Endothelial cell of umbilical vein (primary cell): ENCODE data around the gene TSPAN17. TPM values are rescaled to one million over a fixed set of nuclear protein-coding genes. Genes with fewer than 3 reads are reported as not detected.

Experiments used
- BruUV-seq: library from RNA; stranded (reverse); fragments of 400-500 nt; replicated peaks from 2 replicates; lab custom pipeline; 2021; lab: Mats Ljungman, UMichigan
- CTCF ChIA-PET: fragments of 300-600, 350-600 bp; sonication (Branson Sonifier 250); formaldehyde crosslinking; loops from one replicate; lab custom pipeline; 2021; ENCODE audit warnings: antibody characterized with exemption, inconsistent platforms; lab: Charles Lee
- POLR2A ChIA-PET: fragments of 300-600, 350-600 bp; sonication (Branson Sonifier 250); formaldehyde crosslinking; loops from one replicate; lab custom pipeline; 2021; ENCODE audit warnings: antibody characterized with exemption, inconsistent platforms; lab: Charles Lee
- DNase-seq: peaks from one replicate; pipeline ENCODE4 v3.0.0-alpha.2; 2011; ENCODE audit warnings: low read depth, low spot score
- FAIRE-seq: peaks from 2 replicates; lab custom pipeline; 2011; peaks lifted over from hg19 to GRCh38; lab: Jason Lieb, UNC
- H2AFZ ChIP-seq: 2 replicates; pipeline ENCODE4 v1.6.0; 2012; ENCODE audit warnings: low read depth, low read length, control low read depth, inconsistent platforms
- H3K27ac ChIP-seq: 2 replicates; pipeline ENCODE4 v1.5.1; 2011; ENCODE audit warnings: low read depth, mild to moderate bottlenecking, control low read depth, low read length, moderate library complexity; ENCODE audit not compliant: insufficient read depth
- H3K27me3 ChIP-seq, 2 experiments: 2 replicates each; pipeline versions ENCODE4 v1.6.0 to v1.6.1; 2011; ENCODE audit warnings: low read length in 2 of 2, mixed read lengths in 1 of 2; ENCODE audit not compliant: control insufficient read depth in 2 of 2, insufficient read depth in 2 of 2
- H3K36me3 ChIP-seq, 2 experiments: 2 replicates in 1 of 2; 3 replicates in 1 of 2; pipeline ENCODE4 v1.5.1; 2011; ENCODE audit warnings: low read length in 2 of 2, mild to moderate bottlenecking in 1 of 2, moderate library complexity in 1 of 2; ENCODE audit not compliant: control insufficient read depth in 2 of 2, insufficient read depth in 2 of 2; ENCODE audit errors: extremely low read depth in 1 of 2
- H3K4me1 ChIP-seq: 3 replicates; pipeline ENCODE4 v1.5.1; 2011; ENCODE audit warnings: mild to moderate bottlenecking, low read length; ENCODE audit not compliant: control insufficient read depth, insufficient read depth; ENCODE audit errors: extremely low read depth
- H3K4me2 ChIP-seq: 2 replicates; pipeline ENCODE4 v1.6.1; 2011; ENCODE audit warnings: low read length, control low read depth, mixed read lengths; ENCODE audit not compliant: insufficient read depth
- H3K4me3 ChIP-seq, 3 experiments: fragments of 200-600 bp in 1 of 3; sonication (generic), shearing (Covaris generic) in 1 of 3; replicated peaks in 1 of 3; 2 replicates each; pipeline ENCODE4 v1.5.1; 2011 to 2016; ENCODE audit warnings: control low read depth in 3 of 3, low read length in 3 of 3, mild to moderate bottlenecking in 2 of 3, inconsistent platforms in 1 of 3, low read depth in 1 of 3, moderate library complexity in 1 of 3; ENCODE audit not compliant: insufficient read depth in 1 of 3
- H3K79me2 ChIP-seq: 2 replicates; pipeline ENCODE4 v1.6.0; 2012; ENCODE audit warnings: low read length, inconsistent platforms; ENCODE audit not compliant: control insufficient read depth, insufficient read depth
- H3K9ac ChIP-seq: replicated peaks from 2 replicates; pipeline ENCODE3; 2011; ENCODE audit warnings: low read length, control low read depth; ENCODE audit not compliant: insufficient read depth; ENCODE audit errors: extremely low read depth
- H3K9me1 ChIP-seq: replicated peaks from 3 replicates; pipeline ENCODE4 v1.6.0; 2011; ENCODE audit warnings: mild to moderate bottlenecking, low read length; ENCODE audit not compliant: control insufficient read depth, insufficient read depth; ENCODE audit errors: extremely low read depth
- H3K9me3 ChIP-seq: replicated peaks from 2 replicates; pipeline ENCODE4 v1.5.1; 2012; ENCODE audit warnings: low read length, inconsistent platforms; ENCODE audit not compliant: control insufficient read depth, insufficient read depth
- H4K20me1 ChIP-seq: replicated peaks from 2 replicates; pipeline ENCODE3; 2011; ENCODE audit warnings: mild to moderate bottlenecking, low read length; ENCODE audit not compliant: control insufficient read depth, insufficient read depth; ENCODE audit errors: extremely low read depth
- CTCF ChIP-seq, 2 donors: IDR thresholded peaks; 1 replicate in 1 of 2; 2 replicates in 1 of 2; pipeline ENCODE4 v1.5.1; 2011; ENCODE audit warnings: low read length in 2 of 2, mild to moderate bottlenecking in 2 of 2, moderate library complexity in 2 of 2, control low read depth in 1 of 2, inconsistent platforms in 1 of 2, low read depth in 1 of 2; ENCODE audit not compliant: insufficient read depth in 1 of 2; ENCODE audit errors: extremely low read depth in 1 of 2
- EZH2 ChIP-seq: IDR thresholded peaks from 2 replicates; pipeline ENCODE4 v1.6.1; 2012; ENCODE audit warnings: borderline replicate concordance, low read depth, mild to moderate bottlenecking, moderate library complexity, low read length, inconsistent platforms; ENCODE audit not compliant: severe bottlenecking
- FOS ChIP-seq: IDR thresholded peaks from 2 replicates; pipeline ENCODE4 v1.6.1; 2011; ENCODE audit warnings: mild to moderate bottlenecking, low read length, moderate library complexity, borderline replicate concordance; ENCODE audit not compliant: insufficient read depth
- JUN ChIP-seq: IDR thresholded peaks from 2 replicates; pipeline ENCODE4 v1.6.1; 2011; ENCODE audit warnings: borderline replicate concordance, low read depth; ENCODE audit not compliant: insufficient read length, insufficient read depth
- MAX ChIP-seq: IDR thresholded peaks from 2 replicates; pipeline ENCODE4 v1.6.1; 2011; ENCODE audit not compliant: insufficient read depth, insufficient read length
- MYC ChIP-seq: IDR thresholded peaks from one replicate; pipeline ENCODE4 v1.6.1; 2011; ENCODE audit warnings: mild to moderate bottlenecking, low read depth, low read length
- POLR2A ChIP-seq: IDR thresholded peaks from 2 replicates; pipeline ENCODE4 v1.6.1; 2012; ENCODE audit warnings: low read depth, mild to moderate bottlenecking, control low read depth, low read length
- POLR2AphosphoS5 ChIP-seq: IDR thresholded peaks from 2 replicates; pipeline ENCODE4 v1.6.1; 2012; ENCODE audit warnings: low read depth, mild to moderate bottlenecking, control low read depth, low read length, moderate library complexity; ENCODE audit not compliant: insufficient read depth
- dilution Hi-C: fragments of 300-500 bp; cut with MboI; formaldehyde crosslinking; loops from one replicate; pipeline ENCODE4 v1.15.0; 2019; ENCODE audit warnings: low sequenced_read_pairs; ENCODE audit not compliant: extremely low pct_ligation_motif_present
- intact Hi-C: fragments of 100-400 bp; cut with micrococcal nuclease; formaldehyde crosslinking; loops from one replicate; pipeline ENCODE4 v1.10.0; 2022
- polyA plus RNA-seq, 4 experiments: library from polyadenylated mRNA; depleted of rRNA in 3 of 4; stranded (reverse) in 3 of 4; unstranded in 1 of 4; fragments of >200 nt; gene quantifications; 2 replicates each; pipeline versions ENCODE4 v1.2.1 to v1.2.3, GENCODE V29; 2011 to 2012; ENCODE audit warnings: missing spikeins in 1 of 4
- total RNA-seq: library from RNA; stranded (reverse); gene quantifications from 2 replicates; pipeline ENCODE4 v1.2.3, GENCODE V29; 2021

Gene TSPAN17
- total and polyA plus RNA-seq, 2 donors (not counting 3 experiments of a cell fraction or from before 2014, with no cell fraction given): 55.9 to 73.3 TPM

- FAIRE-seq (no peak), DNase-seq (no peak)
- Histone ChIP-seq H3K4me2 (no peak overlapping the region), H3K27ac (no peak overlapping the region), H2AFZ (no peak overlapping the region), H3K4me1 (no peaks in the 10 kb centered on the region), H4K20me1 (no peaks in the 10 kb centered on the region), H3K4me3 (no peak overlapping the region), H3K36me3 (no peaks in the 10 kb centered on the region), H3K9me1 (no peaks in the 10 kb centered on the region), H3K9ac (no peak overlapping the region), H3K27me3 (peaks cover 54 to 58% of the 10 kb centered on the region in 2 experiments), H3K9me3 (no peaks in the 10 kb centered on the region), H3K79me2 (no peaks in the 10 kb centered on the region)
- CTCF ChIA-PET: interaction anchor here (1.0 to 2.0 kb wide), 3 partner anchors 14 to 58 kb away, joined by 4 to 7 read pairs (median 6); partner anchors contain the start of gene TSPAN17
- intact Hi-C loops: no loop called here
- POLR2A ChIA-PET: no interaction called here
- TF ChIP-seq FOS (no peak), MAX (no peak), EZH2 (no peak), JUN (no peak), MYC (no peak), POLR2AphosphoS5 (no peak), CTCF (IDR thresholded peaks at IDR 0.05; ENCODE audit: extremely low read depth in 1 of 2, insufficient read depth in 1 of 2, low read depth in 1 of 2, low read length in 2 of 2) (no peak), POLR2A (no peak)
- dilution Hi-C loops: no loop called here
- BruUV-seq: no TSS peak
Observed at GRCh38 chr5:176632745-176633144, 14.5 kb upstream of the TSPAN17 start.
